ENCODE results near the gene ABHD14A.
"Not testable (repeated sequence)": the region's sequence is repeated elsewhere in the genome, so short reads cannot be mapped to it uniquely, and the experiment has no call there.

Gene ABHD14A

GRCh38 chr3:51974277-51974962 lies 444 bp upstream of the ABHD14A start:
- DNase-seq (ENCODE audit: low spot score): no peak

GRCh38 chr3:51975852-51976549 lies 1.1 kb downstream of the ABHD14A start:
- peak; percentile 27 for DNase-seq (ENCODE audit: low spot score)

- no peak for DNase-seq (ENCODE audit: low spot score)
Measured at GRCh38 chr3:51977446-51978142, 2.7 kb downstream of the ABHD14A start.

- no peak for DNase-seq (ENCODE audit: low spot score)
Measured at GRCh38 chr3:51978143-51978502, 3.3 kb downstream of the ABHD14A start.

GRCh38 chr3:51980253-51980652 lies 5.4 kb downstream of the ABHD14A start:
- DNase-seq (ENCODE audit: low spot score): no peak

- peak; percentile 23 for DNase-seq (ENCODE audit: low spot score)
Measured at GRCh38 chr3:51982352-51982837, 7.5 kb downstream of the ABHD14A start.

GRCh38 chr3:51982838-51983577 lies 8.1 kb downstream of the ABHD14A start, which contains the start of gene ACY1:
TSS of gene ACY1 (plus strand) at chr3:51983535. CDS start at chr3:51984065, 530 bp downstream.
- peak; percentile 58 for DNase-seq (ENCODE audit: low spot score)

GRCh38 chr3:51983578-51984268 lies 8.9 kb downstream of the ABHD14A start:
- no peak for DNase-seq (ENCODE audit: low spot score)

GRCh38 chr3:51984269-51984647 lies 9.4 kb downstream of the ABHD14A start:
- DNase-seq (ENCODE audit: low spot score): no peak

GRCh38 chr3:51985063-51985462 lies 10.2 kb downstream of the ABHD14A start:
- DNase-seq (ENCODE audit: low spot score): no peak

GRCh38 chr3:51986010-51986947 lies 11.4 kb downstream of the ABHD14A start:
- no peak for DNase-seq (ENCODE audit: low spot score)

GRCh38 chr3:51987568-51987967 lies 12.7 kb downstream of the ABHD14A start:
- DNase-seq (ENCODE audit: low spot score): no peak

- DNase-seq (ENCODE audit: low spot score): no peak
Measured at GRCh38 chr3:51988286-51989146, 13.7 kb downstream of the ABHD14A start.

GRCh38 chr3:51990501-51990971 lies 15.7 kb downstream of the ABHD14A start:
- not testable (repeated sequence) for DNase-seq (ENCODE audit: low spot score)

- no peak for DNase-seq (ENCODE audit: low spot score)
Measured at GRCh38 chr3:51992017-51992682, 17.3 kb downstream of the ABHD14A start.

- DNase-seq (ENCODE audit: low spot score): not testable (repeated sequence)
Measured at GRCh38 chr3:51993657-51994056, 18.8 kb downstream of the ABHD14A start.

GRCh38 chr3:51994530-51994929 lies 19.7 kb downstream of the ABHD14A start:
- DNase-seq (ENCODE audit: low spot score): no peak

GRCh38 chr3:51995346-51996163 lies 20.7 kb downstream of the ABHD14A start, which contains the start of gene RPL29:
TSS of gene RPL29 (minus strand) at chr3:51995895. CDS start at chr3:51995461, 434 bp downstream.
- peak; percentile 94 for DNase-seq (ENCODE audit: low spot score)

All from hematopoietic multipotent progenitor cell treated with erythropoietin and hydrocortisone succinate and interleukin-3 and kit ligand, for 15 days (in vitro differentiated cells).